Thyroid gland (tissue), 4 donors: ENCODE results near the gene NPAS2.

Experiments
- CTCF ChIP-seq, 6 experiments: fragments of 200-600 bp in 3 of 6; fragments of 450-650 bp in 3 of 6; sonication (generic) in 3 of 6; IDR thresholded peaks; one replicate each; pipeline ENCODE4 v1.5.1; 2016 to 2019; ENCODE audit warnings: antibody characterized with exemption in 6 of 6, mild to moderate bottlenecking in 2 of 6, inconsistent platforms in 1 of 6, moderate library complexity in 1 of 6
- POLR2A ChIP-seq, 2 donors: fragments of 450-650 bp; IDR thresholded peaks; one replicate each; pipeline ENCODE4 v1.6.1; 2017; ENCODE audit warnings: antibody characterized with exemption in 2 of 2, mild to moderate bottlenecking in 2 of 2, moderate library complexity in 1 of 2

GRCh38 chr2:100833331-100833730 lies 13.4 kb downstream of the NPAS2 start:
- TF ChIP-seq CTCF (IDR thresholded peaks at IDR 0.05), result no peak
- no peak for TF ChIP-seq POLR2A (IDR thresholded peaks at IDR 0.05)
